H1 (cell line): Measurements from ENCODE around the gene KIF26B. TPM values are rescaled to one million over a fixed set of nuclear protein-coding genes. Genes with fewer than 3 reads are reported as not detected.
A peak's percentile ranks its signal among the peaks of the same experiment; 100 is the strongest.

Experiments used
- CTCF ChIA-PET: fragments of 300-600 bp; sonication (Branson Sonifier 250); formaldehyde crosslinking; loops from one replicate; lab custom pipeline; 2021; ENCODE audit not compliant: partially characterized antibody; lab: Charles Lee
- POLR2A ChIA-PET: fragments of 300-600 bp; sonication (Branson Sonifier 250); formaldehyde crosslinking; loops from one replicate; lab custom pipeline; 2021; ENCODE audit warnings: inconsistent platforms; ENCODE audit not compliant: partially characterized antibody; lab: Charles Lee
- DNase-seq, 2 experiments: peaks; one replicate each; pipeline versions ENCODE4 v3.0.0 to v3.0.0-alpha.2; 2010 to 2022; ENCODE audit warnings: low spot score in 2 of 2, low read depth in 1 of 2, mixed read lengths in 1 of 2
- FAIRE-seq: peaks from 2 replicates; lab custom pipeline; 2011; peaks lifted over from hg19 to GRCh38; lab: Jason Lieb, UNC
- H2AFZ ChIP-seq: 2 replicates; pipeline ENCODE4 v1.8.1; 2012; ENCODE audit warnings: low read length, inconsistent platforms
- H2AK5ac ChIP-seq: 2 replicates; pipeline ENCODE4 v1.6.1; 2013; ENCODE audit warnings: low read depth, low read length
- H2BK120ac ChIP-seq: replicated peaks from 2 replicates; pipeline ENCODE3; 2013; ENCODE audit warnings: low read depth, low read length, inconsistent platforms
- H2BK12ac ChIP-seq: 2 replicates; pipeline ENCODE4 v1.6.1; 2013; ENCODE audit warnings: low read depth, low read length
- H2BK15ac ChIP-seq: 2 replicates; pipeline ENCODE4 v1.6.1; 2013; ENCODE audit warnings: low read length
- H2BK20ac ChIP-seq: 2 replicates; pipeline ENCODE4 v1.6.1; 2013; ENCODE audit warnings: low read length
- H2BK5ac ChIP-seq: 2 replicates; pipeline ENCODE4 v1.6.1; 2013; ENCODE audit warnings: low read depth, low read length
- H3K14ac ChIP-seq: 2 replicates; pipeline ENCODE4 v1.6.1; 2013; ENCODE audit warnings: inconsistent platforms; ENCODE audit not compliant: insufficient read length
- H3K18ac ChIP-seq: 2 replicates; pipeline ENCODE4 v1.6.1; 2013; ENCODE audit warnings: low read length; ENCODE audit errors: extremely low read depth
- H3K23ac ChIP-seq: 2 replicates; pipeline ENCODE4 v1.6.1; 2013; ENCODE audit warnings: inconsistent platforms; ENCODE audit not compliant: insufficient read length
- H3K23me2 ChIP-seq: 2 replicates; pipeline ENCODE4 v1.6.1; 2013; ENCODE audit warnings: low read depth, low read length
- H3K27ac ChIP-seq: 2 replicates; pipeline ENCODE4 v1.6.1; 2011; ENCODE audit warnings: low read depth, low read length, inconsistent platforms
- H3K27me3 ChIP-seq, 4 experiments: replicated peaks in 1 of 4; 1 replicate in 1 of 4; 2 replicates in 3 of 4; pipeline versions ENCODE4 v1.6.1 to v1.8.1; 2011 to 2013; ENCODE audit warnings: low read length in 3 of 4, mild to moderate bottlenecking in 3 of 4, inconsistent platforms in 2 of 4, mixed read lengths in 2 of 4, moderate library complexity in 1 of 4; ENCODE audit not compliant: control insufficient read depth in 3 of 4, insufficient read depth in 3 of 4; ENCODE audit errors: extremely low read depth in 1 of 4
- H3K36me3 ChIP-seq, 4 experiments: 2 replicates each; pipeline versions ENCODE4 v1.6.1 to v1.8.1; 2011 to 2013; ENCODE audit warnings: mild to moderate bottlenecking in 4 of 4, low read length in 3 of 4, moderate library complexity in 2 of 4, control low read depth in 1 of 4, inconsistent platforms in 1 of 4; ENCODE audit not compliant: insufficient read depth in 4 of 4, control insufficient read depth in 2 of 4
- H3K4ac ChIP-seq: replicated peaks from 2 replicates; pipeline ENCODE3; 2013; ENCODE audit warnings: low read length, low read depth, mixed read lengths, inconsistent platforms; ENCODE audit not compliant: insufficient read length
- H3K4me1 ChIP-seq, 4 experiments: replicated peaks in 1 of 4; 1 replicate in 1 of 4; 2 replicates in 3 of 4; pipeline versions ENCODE4 v1.6.1 to v1.8.1; 2011 to 2013; ENCODE audit warnings: low read length in 3 of 4, inconsistent platforms in 2 of 4, mixed read lengths in 1 of 4; ENCODE audit not compliant: insufficient read depth in 4 of 4, control insufficient read depth in 3 of 4
- H3K4me2 ChIP-seq, 2 experiments: 2 replicates each; pipeline versions ENCODE4 v1.6.1 to v1.8.1; 2011 to 2013; ENCODE audit warnings: low read depth in 2 of 2, low read length in 2 of 2, control low read depth in 1 of 2, inconsistent platforms in 1 of 2, mild to moderate bottlenecking in 1 of 2; ENCODE audit not compliant: insufficient read depth in 1 of 2
- H3K4me3 ChIP-seq, 4 experiments: fragments of 200-600, 300-600 bp in 1 of 4; sonication (generic), shearing (Covaris generic), sonication (Bioruptor Twin) in 1 of 4; 2 replicates each; pipeline versions ENCODE4 v1.5.1 to v1.8.1; 2011 to 2016; ENCODE audit warnings: low read length in 4 of 4, low read depth in 3 of 4, control low read depth in 2 of 4, inconsistent platforms in 2 of 4, mild to moderate bottlenecking in 2 of 4, mixed read lengths in 1 of 4, moderate library complexity in 1 of 4; ENCODE audit not compliant: insufficient read depth in 2 of 4; ENCODE audit errors: extremely low read depth in 1 of 4
- H3K56ac ChIP-seq: replicated peaks from 2 replicates; pipeline ENCODE3; 2013; ENCODE audit warnings: low read depth, mild to moderate bottlenecking, mixed read lengths, low read length, inconsistent platforms; ENCODE audit not compliant: insufficient read length
- H3K79me1 ChIP-seq: 2 replicates; pipeline ENCODE4 v1.6.1; 2013; ENCODE audit warnings: low read depth, low read length, control low read depth
- H3K79me2 ChIP-seq, 2 experiments: 2 replicates each; pipeline versions ENCODE4 v1.6.1 to v1.8.1; 2012 to 2013; ENCODE audit warnings: low read length in 2 of 2, mild to moderate bottlenecking in 2 of 2, inconsistent platforms in 1 of 2; ENCODE audit not compliant: insufficient read depth in 2 of 2, control insufficient read depth in 1 of 2
- H3K9ac ChIP-seq, 4 experiments: replicated peaks in 1 of 4; 1 replicate in 1 of 4; 2 replicates in 3 of 4; pipeline versions ENCODE4 v1.6.1 to v1.8.1; 2011 to 2013; ENCODE audit warnings: low read depth in 3 of 4, low read length in 3 of 4, control low read depth in 2 of 4, mild to moderate bottlenecking in 2 of 4, moderate library complexity in 2 of 4, inconsistent platforms in 1 of 4; ENCODE audit errors: extremely low read depth in 1 of 4
- H3K9me3 ChIP-seq, 2 experiments: 2 replicates each; pipeline versions ENCODE4 v1.6.1 to v1.8.1; 2012 to 2013; ENCODE audit warnings: mild to moderate bottlenecking in 2 of 2, moderate library complexity in 2 of 2, control low read depth in 1 of 2, inconsistent platforms in 1 of 2, low read depth in 1 of 2, low read length in 1 of 2, mixed read lengths in 1 of 2; ENCODE audit not compliant: insufficient read depth in 2 of 2
- H4K20me1 ChIP-seq, 2 experiments: replicated peaks in 1 of 2; 2 replicates each; pipeline versions ENCODE3 to v1.8.1; 2011 to 2013; ENCODE audit warnings: inconsistent platforms in 2 of 2, low read length in 2 of 2, mild to moderate bottlenecking in 1 of 2; ENCODE audit not compliant: insufficient read depth in 2 of 2, control insufficient read depth in 1 of 2
- H4K5ac ChIP-seq: 2 replicates; pipeline ENCODE4 v1.6.1; 2013; ENCODE audit warnings: low read length, low read depth, mixed read lengths, inconsistent platforms; ENCODE audit not compliant: insufficient read length
- H4K8ac ChIP-seq: 2 replicates; pipeline ENCODE4 v1.8.0; 2013; ENCODE audit warnings: mild to moderate bottlenecking, moderate library complexity, low read length, inconsistent platforms; ENCODE audit not compliant: insufficient read depth; ENCODE audit errors: extremely low read depth
- H4K91ac ChIP-seq: replicated peaks from 2 replicates; pipeline ENCODE3; 2013; ENCODE audit warnings: low read length, mixed read lengths, inconsistent platforms; ENCODE audit not compliant: insufficient read length
- ASH2L ChIP-seq: fragments of 200-600, 300-600 bp; sonication (generic); IDR thresholded peaks from one replicate; pipeline ENCODE4 v1.7.1; 2017; ENCODE audit warnings: low read length
- BCL11A ChIP-seq, 2 experiments: IDR thresholded peaks; one replicate each; pipeline ENCODE4 v1.6.1; 2011; ENCODE audit warnings: low read depth in 2 of 2, low read length in 2 of 2, mild to moderate bottlenecking in 2 of 2
- CREB1 ChIP-seq: IDR thresholded peaks from 2 replicates; pipeline ENCODE4 v1.6.1; 2012; ENCODE audit warnings: inconsistent platforms
- EGR1 ChIP-seq: IDR thresholded peaks from 2 replicates; pipeline ENCODE4 v1.6.1; 2011; ENCODE audit warnings: low read depth, low read length, borderline replicate concordance
- EP300 ChIP-seq, 2 experiments: IDR thresholded peaks; 1 replicate in 1 of 2; 2 replicates in 1 of 2; pipeline ENCODE4 v1.6.1; 2011 to 2012; ENCODE audit warnings: low read depth in 2 of 2, low read length in 2 of 2, mild to moderate bottlenecking in 2 of 2, borderline replicate concordance in 1 of 2, inconsistent platforms in 1 of 2, moderate library complexity in 1 of 2
- EZH2 ChIP-seq: fragments of 200-600 bp; sonication (generic); IDR thresholded peaks from 2 replicates; pipeline ENCODE4 v1.7.1; 2012; ENCODE audit warnings: low read depth, mild to moderate bottlenecking, moderate library complexity, low read length, inconsistent platforms; ENCODE audit not compliant: severe bottlenecking
- FOSL1 ChIP-seq: IDR thresholded peaks from 2 replicates; pipeline ENCODE4 v1.6.1; 2011; ENCODE audit warnings: mild to moderate bottlenecking, low read depth, low read length, moderate library complexity; ENCODE audit not compliant: insufficient read depth
- HDAC6 ChIP-seq: IDR thresholded peaks from one replicate; pipeline ENCODE4 v1.7.1; 2012; ENCODE audit warnings: low read depth, mild to moderate bottlenecking, inconsistent platforms, low read length, moderate library complexity
- NRF1 ChIP-seq: IDR thresholded peaks from 2 replicates; pipeline ENCODE4 v1.6.1; 2011; ENCODE audit warnings: mild to moderate bottlenecking, low read depth, low read length, improper control_type of control experiment
- PHF8 ChIP-seq: fragments of 200-600 bp; sonication (generic); conservative IDR thresholded peaks from 2 replicates; pipeline ENCODE4 v1.7.1; 2012; ENCODE audit warnings: low read depth, mild to moderate bottlenecking, inconsistent platforms, low read length, moderate library complexity
- SIRT6 ChIP-seq: IDR thresholded peaks from one replicate; pipeline ENCODE4 v1.7.1; 2012; ENCODE audit warnings: low read length, inconsistent platforms
- SRF ChIP-seq: IDR thresholded peaks from 2 replicates; pipeline ENCODE4 v1.6.1; 2011; ENCODE audit warnings: mild to moderate bottlenecking, low read depth, low read length, moderate library complexity
- TEAD4 ChIP-seq: IDR thresholded peaks from 2 replicates; pipeline ENCODE4 v1.6.1; 2012; ENCODE audit warnings: low read depth, low read length, inconsistent platforms, mixed read lengths
- WGBS, 2 experiments: shearing (Covaris generic) in 1 of 2; methylation state at CpG; one replicate each; pipeline versions ENCODE4 v1.1.6 to v1.1.7; 2013 to 2015; ENCODE audit warnings: low lambda C conversion rate in 2 of 2, mixed read lengths in 2 of 2, inconsistent platforms in 1 of 2, low coverage in 1 of 2, missing lambda C conversion rate in 1 of 2; ENCODE audit not compliant: insufficient replicate concordance in 2 of 2, insufficient coverage in 1 of 2, insufficient read length in 1 of 2; ENCODE audit errors: extremely low coverage in 1 of 2, missing lambda C conversion rate in 1 of 2; 5-methylcytosine and 5-hydroxymethylcytosine counted together
- polyA plus RNA-seq, 7 experiments: library from polyadenylated mRNA; depleted of rRNA in 3 of 7; stranded (reverse) in 5 of 7; unstranded in 2 of 7; fragments of >200 nt in 5 of 7; fragments of 200-250 nt in 2 of 7; gene quantifications; 1 replicate in 5 of 7; 2 replicates in 1 of 7; 4 replicates in 1 of 7; pipeline versions ENCODE4 v1.2.1 to v1.2.3, GENCODE V29; 2011 to 2013; ENCODE audit warnings: missing spikeins in 2 of 7, mixed read lengths in 2 of 7
- total RNA-seq: library from RNA; stranded (reverse); fragmentation: NEBNext Ultra II Directional; extraction: Animal tissue kit (Norgen Biotek cat#: 25700); gene quantifications from 2 replicates; pipeline ENCODE4 v1.2.1, GENCODE V29; 2021
- TF ChIP-seq, protein P1 (sequence below): IDR thresholded peaks from 2 replicates; pipeline ENCODE4 v1.6.1; 2011; ENCODE audit warnings: low read length, improper control_type of control experiment

Gene KIF26B
- total and polyA plus RNA-seq, 2 of the 8 experiments (the other 6 are each of a cell fraction or from before 2014, with no cell fraction given) = 0.06 to 0.28 TPM

DNA sequence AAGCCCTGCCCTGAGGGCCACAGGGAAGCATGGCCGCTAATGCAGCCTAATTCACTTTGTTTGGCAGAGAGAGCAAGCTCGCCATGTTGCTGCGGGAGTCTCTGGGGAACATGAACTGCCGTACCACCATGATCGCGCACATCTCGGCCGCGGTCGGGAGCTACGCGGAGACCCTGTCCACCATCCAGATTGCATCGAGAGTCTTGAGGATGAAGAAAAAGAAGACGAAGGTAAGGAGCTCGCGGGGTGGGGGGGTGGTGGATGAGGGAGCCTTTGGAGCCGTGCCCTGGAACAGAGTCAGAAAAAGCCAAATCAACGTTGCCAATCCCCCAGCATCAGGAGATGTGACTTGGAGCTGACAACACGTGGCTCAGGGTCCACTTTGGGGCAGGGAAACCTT is 529.4 kb downstream of the KIF26B start:
- Histone ChIP-seq H4K5ac (no peak overlapping the region), H3K23ac (no peak overlapping the region), H3K9ac (no peak overlapping the region), H3K36me3 (no peaks in the 10 kb centered on the region), H3K27ac (no peak overlapping the region), H3K4me2 (no peak overlapping the region), H2BK120ac (no peak overlapping the region), H2AFZ (no peak overlapping the region), H3K79me2 (no peaks in the 10 kb centered on the region), H3K27me3 (peaks cover 0 to 21% (median 11%) of the 10 kb centered on the region in 4 experiments; a peak in 6 of 7 replicates), H3K4ac (no peak overlapping the region), H3K56ac (no peak overlapping the region), H3K79me1 (no peaks in the 10 kb centered on the region), H2BK5ac (no peak overlapping the region), H2BK15ac (no peak overlapping the region), H4K8ac (peak overlapping the region; percentile 35; the same call in 1 of the 2 replicates), H3K4me3 (no peak overlapping the region), H3K14ac (no peak overlapping the region), H3K4me1 (no peaks in the 10 kb centered on the region; a peak in 1 of 7 replicates), H3K23me2 (peaks cover 2% of the 10 kb centered on the region; the same call in 1 of the 2 replicates), H2BK20ac (no peak overlapping the region), H3K18ac (no peak overlapping the region), H2BK12ac (no peak overlapping the region), H4K20me1 (no peaks in the 10 kb centered on the region), H4K91ac (no peak overlapping the region), H3K9me3 (no peaks in the 10 kb centered on the region), H2AK5ac (no peak overlapping the region)
- FAIRE-seq (no peak), DNase-seq (no peak)
- ChIA-PET CTCF (interaction anchor here (1.1 to 1.6 kb wide), 4 partner anchors 114 to 530 kb away, joined by 3 to 4 read pairs (median 4); no protein-coding TSS in a partner anchor), POLR2A (no interaction called here)
- 92% methylated on average over 19 of the region's 19 CpGs; no CpG with 5 or more reads in 1 of the 2 experiments for WGBS, 2 experiments
- TF ChIP-seq ASH2L (no peak), FOSL1 (no peak), EZH2 (no peak), TEAD4 (no peak), PHF8 (no peak), SIRT6 (no peak), BCL11A (IDR thresholded peaks at IDR 0.05; ENCODE audit: low read depth in 2 of 2, low read length in 2 of 2) (no peak), EP300 (IDR thresholded peaks at IDR 0.05; ENCODE audit: borderline replicate concordance in 1 of 2, low read depth in 2 of 2, low read length in 2 of 2) (no peak), EGR1 (no peak), CREB1 (no peak), SRF (no peak), NRF1 (no peak), HDAC6 (no peak)
- TF ChIP-seq, protein P1, sequence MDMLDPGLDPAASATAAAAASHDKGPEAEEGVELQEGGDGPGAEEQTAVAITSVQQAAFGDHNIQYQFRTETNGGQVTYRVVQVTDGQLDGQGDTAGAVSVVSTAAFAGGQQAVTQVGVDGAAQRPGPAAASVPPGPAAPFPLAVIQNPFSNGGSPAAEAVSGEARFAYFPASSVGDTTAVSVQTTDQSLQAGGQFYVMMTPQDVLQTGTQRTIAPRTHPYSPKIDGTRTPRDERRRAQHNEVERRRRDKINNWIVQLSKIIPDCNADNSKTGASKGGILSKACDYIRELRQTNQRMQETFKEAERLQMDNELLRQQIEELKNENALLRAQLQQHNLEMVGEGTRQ = no peak
